HG02884 (cell line): ENCODE measurements around the gene PFDN4.

Experiments
- ATAC-seq: cut with Tn5 transposase; IDR thresholded peaks from one replicate; pipeline ENCODE4 v1.9.1; 2021; ENCODE audit warnings: mild to moderate bottlenecking, moderate library complexity; ENCODE audit not compliant: unreplicated experiment

Gene PFDN4

GRCh38 chr20:54200487-54201267, 7.2 kb upstream of the PFDN4 start:
- ATAC-seq: no peak

- no peak for ATAC-seq
These were observed 6.5 kb upstream of the PFDN4 start for GRCh38 chr20:54201268-54201846.

GRCh38 chr20:54203281-54203680, 4.6 kb upstream of the PFDN4 start:
- no peak for ATAC-seq

- no peak for ATAC-seq
These were observed 3.8 kb upstream of the PFDN4 start for GRCh38 chr20:54204063-54204462.

- ATAC-seq: no peak
These were observed 3.4 kb upstream of the PFDN4 start for GRCh38 chr20:54204481-54204880.

- ATAC-seq: no peak
These were observed 2.4 kb upstream of the PFDN4 start for GRCh38 chr20:54205450-54205849.

GRCh38 chr20:54207053-54207742, 689 bp upstream of the PFDN4 start:
- ATAC-seq: no peak

- ATAC-seq: peak; percentile 12
These were observed 775 bp downstream of the PFDN4 start for GRCh38 chr20:54208548-54209176.

GRCh38 chr20:54209216-54209813, 1.4 kb downstream of the PFDN4 start:
- ATAC-seq: no peak

GRCh38 chr20:54212226-54212625, 4.3 kb downstream of the PFDN4 start:
- ATAC-seq: no peak

- no peak for ATAC-seq
These were observed 5.0 kb downstream of the PFDN4 start for GRCh38 chr20:54212871-54213270.

- ATAC-seq: no peak
These were observed 6.7 kb downstream of the PFDN4 start for GRCh38 chr20:54214566-54214965.

GRCh38 chr20:54215157-54215789, 7.4 kb downstream of the PFDN4 start:
- no peak for ATAC-seq

GRCh38 chr20:54217762-54218161, 9.9 kb downstream of the PFDN4 start:
- no peak for ATAC-seq

- no peak for ATAC-seq
These were observed 10.6 kb downstream of the PFDN4 start for GRCh38 chr20:54218470-54218869.

- no peak for ATAC-seq
These were observed 12.0 kb downstream of the PFDN4 start for GRCh38 chr20:54219751-54220426.

GRCh38 chr20:54220722-54221121, 12.8 kb downstream of the PFDN4 start:
- ATAC-seq: no peak

- peak; percentile 67 for ATAC-seq
These were observed 13.5 kb downstream of the PFDN4 start for GRCh38 chr20:54221353-54221752.

GRCh38 chr20:54221996-54222890, 14.4 kb downstream of the PFDN4 start:
- ATAC-seq: no peak
